ENCODE data around the gene CDK5RAP2.

Gene CDK5RAP2

GRCh38 chr9:120436446-120436845 lies 143.5 kb downstream of the CDK5RAP2 start:
- DNase-seq (ENCODE audit: low spot score): no peak

DNA sequence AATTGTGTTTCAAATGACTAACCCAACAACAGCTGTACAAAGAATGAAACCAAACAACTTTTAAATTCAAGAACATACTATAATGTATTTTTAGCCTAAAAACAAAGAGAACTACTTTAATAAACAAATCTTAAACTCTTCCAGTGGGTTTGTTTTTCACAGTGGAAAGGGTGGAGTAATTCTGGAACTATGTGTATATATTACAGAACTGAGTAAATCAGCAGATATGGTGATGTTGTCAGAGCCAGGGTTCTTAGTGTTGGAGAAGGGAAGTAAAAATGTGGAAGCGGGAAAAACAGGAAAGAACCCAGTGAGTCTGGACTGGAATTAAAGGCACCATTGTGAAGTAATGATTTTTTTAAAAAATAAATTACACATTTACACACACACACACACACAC lies 144.9 kb downstream of the CDK5RAP2 start:
- DNase-seq (ENCODE audit: low spot score): no peak

- no peak for DNase-seq (ENCODE audit: low spot score)
These were observed 145.4 kb downstream of the CDK5RAP2 start for GRCh38 chr9:120434532-120434931.

- no peak for DNase-seq (ENCODE audit: low spot score)
These were observed 146.3 kb downstream of the CDK5RAP2 start for GRCh38 chr9:120433701-120434100.

- no peak for DNase-seq (ENCODE audit: low spot score)
These were observed 147.4 kb downstream of the CDK5RAP2 start for GRCh38 chr9:120432600-120432999.

DNA sequence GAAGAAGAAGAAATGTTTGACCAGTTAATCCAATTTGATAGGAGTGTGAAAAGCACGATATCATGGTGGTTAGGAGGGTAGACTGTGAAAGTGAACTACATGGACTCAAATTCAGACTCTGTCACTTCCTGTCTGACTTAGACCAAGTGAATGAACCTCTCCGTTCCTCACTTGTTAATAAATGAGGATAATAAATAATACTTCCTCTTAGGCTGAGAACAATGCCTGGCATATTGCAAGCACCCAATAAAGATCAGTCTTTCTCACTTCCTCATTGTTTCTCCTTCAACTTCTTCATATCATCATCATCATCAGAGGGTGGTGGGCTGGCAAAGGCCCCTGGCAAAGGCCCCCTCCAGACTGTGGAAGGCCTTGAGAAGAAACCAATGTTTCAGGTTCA lies 148.7 kb downstream of the CDK5RAP2 start:
- no peak for DNase-seq (ENCODE audit: low spot score)

GRCh38 chr9:120424248-120424647 lies 155.7 kb downstream of the CDK5RAP2 start:
- no peak for DNase-seq (ENCODE audit: low spot score)

DNA sequence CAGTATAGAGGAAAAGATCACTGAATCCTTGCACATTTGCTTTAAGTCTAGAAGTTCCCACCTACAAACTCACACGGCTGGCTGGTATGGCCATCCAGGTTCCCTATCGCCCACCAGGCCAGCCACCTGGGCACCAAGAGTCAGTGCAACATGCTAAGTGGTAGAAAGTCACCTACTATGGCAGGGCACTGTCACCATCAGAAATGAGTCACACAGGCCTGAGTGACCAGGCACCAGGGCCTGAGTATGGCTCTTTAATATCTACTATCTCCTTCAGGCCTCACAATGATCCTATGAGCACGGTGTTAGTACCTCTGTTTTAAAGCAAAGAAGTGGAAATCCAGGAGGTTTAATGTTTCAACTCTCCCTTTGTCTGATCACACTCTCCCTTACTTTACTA lies 156.2 kb downstream of the CDK5RAP2 start:
- DNase-seq (ENCODE audit: low spot score): no peak

DNA sequence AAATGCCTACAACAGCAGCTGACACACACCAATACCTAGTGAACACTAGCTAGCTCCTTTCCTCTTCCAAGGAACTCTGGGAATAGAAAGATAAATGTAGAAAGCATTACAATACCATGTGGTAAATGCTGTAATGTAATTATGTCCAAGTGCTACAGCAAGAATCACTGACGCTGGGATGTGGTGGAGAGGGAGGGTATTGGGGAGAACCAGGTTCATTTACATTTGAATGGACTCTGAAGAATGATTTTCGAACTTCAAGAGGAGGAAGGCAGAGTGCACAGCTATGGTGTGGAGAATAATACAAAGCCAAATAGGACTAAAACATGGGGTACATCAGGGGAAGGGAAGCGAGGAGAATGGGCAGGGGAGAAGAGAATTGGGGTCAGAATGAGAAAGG lies 158.0 kb downstream of the CDK5RAP2 start:
- no peak for DNase-seq (ENCODE audit: low spot score)

- no peak for DNase-seq (ENCODE audit: low spot score)
These were observed 161.7 kb downstream of the CDK5RAP2 start for GRCh38 chr9:120418315-120418714.

- no peak for DNase-seq (ENCODE audit: low spot score)
These were observed 163.1 kb downstream of the CDK5RAP2 start for GRCh38 chr9:120416781-120417427.

DNA sequence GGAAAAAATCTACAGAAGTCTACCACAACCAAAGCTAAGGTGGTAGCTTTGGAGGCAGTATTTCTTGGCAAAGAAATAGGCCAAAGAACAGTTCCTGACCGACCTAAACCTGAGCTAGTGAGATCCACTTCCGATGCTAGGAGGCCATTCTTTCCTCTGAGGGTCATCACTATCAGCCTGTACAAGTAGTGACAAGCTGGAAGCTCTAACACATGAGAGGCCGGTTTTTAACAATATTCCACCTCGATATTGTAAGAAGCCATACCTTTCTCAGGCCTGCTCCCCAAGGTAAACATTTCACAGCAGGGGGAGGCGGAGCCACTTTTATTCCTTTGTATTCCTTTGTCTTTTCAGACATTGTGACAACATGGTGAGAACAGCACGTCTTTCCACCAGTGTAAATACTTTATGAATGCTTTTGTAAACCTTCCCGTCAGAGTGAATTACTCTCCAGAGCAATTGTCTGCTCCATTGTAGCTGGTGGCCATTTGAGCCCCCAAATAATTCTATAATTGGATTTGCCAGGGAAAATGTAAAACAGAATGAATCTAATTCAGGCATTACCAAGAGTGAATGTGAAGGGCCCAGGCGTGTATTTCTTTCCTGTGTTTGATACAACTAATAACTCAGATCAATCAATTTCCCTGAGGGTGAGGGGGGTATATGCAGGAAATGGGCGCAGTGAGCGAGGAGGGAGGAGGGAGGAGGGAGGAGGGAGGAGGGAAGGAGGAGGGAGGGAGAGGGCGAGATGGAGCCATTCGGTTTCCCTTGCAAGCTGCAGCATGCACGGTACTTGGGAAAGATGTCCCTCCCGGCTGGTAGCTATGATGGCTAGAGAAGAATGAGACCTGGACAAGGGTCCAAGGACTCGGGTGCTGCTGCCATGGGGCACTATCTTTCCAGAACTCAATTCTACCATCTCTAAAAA lies 166.6 kb downstream of the CDK5RAP2 start:
- DNase-seq (ENCODE audit: low spot score): no peak

GRCh38 chr9:120412425-120412951 lies 167.5 kb downstream of the CDK5RAP2 start:
- DNase-seq (ENCODE audit: low spot score): no peak

DNA sequence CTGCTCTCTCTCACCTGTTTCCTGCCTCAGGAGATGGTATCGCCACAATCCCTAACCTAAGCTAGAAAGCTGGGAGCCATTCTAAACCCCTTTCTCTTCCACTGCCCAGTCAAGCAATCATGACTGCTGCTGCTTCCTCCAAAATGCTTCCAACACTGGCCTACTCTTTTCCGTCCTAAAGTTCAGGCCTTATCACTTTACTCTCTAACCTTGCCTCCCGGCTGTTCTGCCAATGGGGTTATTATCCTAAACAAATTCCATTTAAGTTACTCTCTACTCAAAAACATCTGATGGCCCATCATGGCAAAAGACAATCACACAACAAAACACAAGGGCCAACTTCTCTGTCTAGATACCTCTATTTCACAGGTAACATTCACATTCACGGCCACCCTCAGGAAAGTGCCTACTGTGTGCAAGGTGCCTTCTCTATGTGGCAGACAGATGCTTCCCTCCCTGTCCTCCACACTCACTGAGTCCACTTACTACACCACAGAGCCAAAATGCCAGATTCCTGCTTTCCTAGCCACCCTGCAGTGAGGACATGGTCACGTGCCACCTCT lies 168.0 kb downstream of the CDK5RAP2 start:
- no peak for DNase-seq (ENCODE audit: low spot score)

GRCh38 chr9:120410925-120411501 lies 169.0 kb downstream of the CDK5RAP2 start:
- DNase-seq (ENCODE audit: low spot score): no peak

GRCh38 chr9:120408680-120409258 lies 171.2 kb downstream of the CDK5RAP2 start:
- DNase-seq (ENCODE audit: low spot score): no peak

- DNase-seq (ENCODE audit: low spot score): no peak
These were observed 174.1 kb downstream of the CDK5RAP2 start for GRCh38 chr9:120405860-120406259.

GRCh38 chr9:120405134-120405533 lies 174.8 kb downstream of the CDK5RAP2 start:
- no peak for DNase-seq (ENCODE audit: low spot score)

DNA sequence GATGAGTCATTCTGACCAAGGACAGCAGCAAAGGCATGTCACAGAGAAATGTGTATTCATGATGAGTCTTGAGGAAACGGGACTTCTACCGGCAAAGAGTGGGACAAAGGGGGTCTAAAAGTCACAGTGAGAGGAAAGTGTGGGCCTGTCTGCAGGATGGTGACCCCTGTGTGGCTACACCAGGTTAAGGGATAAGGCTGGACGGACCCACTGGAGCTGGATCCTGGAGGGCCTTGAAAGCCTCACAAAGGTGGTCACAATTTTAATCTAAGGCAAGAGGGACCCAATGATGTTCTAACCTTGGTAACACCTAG lies 176.5 kb downstream of the CDK5RAP2 start:
- DNase-seq (ENCODE audit: low spot score): no peak

GRCh38 chr9:120402741-120403542 lies 177.0 kb downstream of the CDK5RAP2 start:
- DNase-seq (ENCODE audit: low spot score): peak; percentile 50

DNA sequence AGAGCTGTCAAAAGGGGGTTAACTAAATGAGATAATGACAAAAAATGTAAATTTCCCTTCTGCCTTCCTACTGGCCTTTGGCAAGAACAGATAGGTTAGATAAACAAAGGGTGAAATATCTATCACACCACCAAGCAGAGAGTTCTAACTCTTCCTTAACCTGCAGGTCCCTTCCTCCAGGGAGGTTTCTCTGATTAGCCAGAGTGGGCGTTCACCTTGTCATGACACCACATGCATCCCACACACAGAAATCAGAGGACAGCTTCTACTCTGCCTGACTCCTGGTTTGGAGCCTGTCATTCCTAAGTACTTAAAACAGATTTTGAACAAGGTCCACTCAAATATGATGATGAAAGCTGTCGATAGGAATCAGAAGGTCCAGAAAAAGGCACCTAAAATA lies 180.0 kb downstream of the CDK5RAP2 start:
- DNase-seq (ENCODE audit: low spot score): no peak
